Activated gamma-delta T cell (primary cell): ENCODE data around the gene SLC12A6.
"Not testable (repeated sequence)": the region's sequence is repeated elsewhere in the genome, so short reads cannot be mapped to it uniquely, and the experiment has no call there.

Experiments used
- DNase-seq: peaks from one replicate; lab custom pipeline; 2025; lab: John Stamatoyannopoulos, UW

The SLC12A6 gene

GRCh38 chr15:34357653-34358052, 20.1 kb upstream of the SLC12A6 start:
- no peak for DNase-seq

- DNase-seq: no peak
Observed at GRCh38 chr15:34355241-34355640, 17.7 kb upstream of the SLC12A6 start.

- DNase-seq: no peak
Observed at GRCh38 chr15:34354286-34354685, 16.7 kb upstream of the SLC12A6 start.

- DNase-seq: no peak
Observed at GRCh38 chr15:34353627-34354026, 16.0 kb upstream of the SLC12A6 start.

GRCh38 chr15:34352996-34353395, 15.4 kb upstream of the SLC12A6 start:
- DNase-seq: not testable (repeated sequence)

- DNase-seq: no peak
Observed at GRCh38 chr15:34349769-34350168, 12.2 kb upstream of the SLC12A6 start.

- no peak for DNase-seq
Observed at GRCh38 chr15:34348735-34349300, 11.2 kb upstream of the SLC12A6 start.

- DNase-seq: no peak
Observed at GRCh38 chr15:34347951-34348638, 10.5 kb upstream of the SLC12A6 start.

GRCh38 chr15:34342737-34343575, 5.4 kb upstream of the SLC12A6 start, which contains the start of the genes NOP10 and NUTM1:
TSS of gene NOP10 (minus strand) at chr15:34343136. CDS start at chr15:34343073, 63 bp downstream.
TSS of gene NUTM1 (plus strand) at chr15:34343315. CDS start at chr15:34343697, 382 bp downstream.
- DNase-seq: peak; percentile 57

GRCh38 chr15:34342213-34342736, 4.7 kb upstream of the SLC12A6 start:
- DNase-seq: not testable (repeated sequence)

- no peak for DNase-seq
Observed at GRCh38 chr15:34341381-34342212, 4.0 kb upstream of the SLC12A6 start.

- no peak for DNase-seq
Observed at GRCh38 chr15:34339946-34340345, 2.4 kb upstream of the SLC12A6 start.

GRCh38 chr15:34338347-34338746, 766 bp upstream of the SLC12A6 start:
- DNase-seq: no peak

GRCh38 chr15:34336991-34337556, 507 bp downstream of the SLC12A6 start:
- no peak for DNase-seq

GRCh38 chr15:34336231-34336990, 1.2 kb downstream of the SLC12A6 start:
- no peak for DNase-seq

GRCh38 chr15:34335176-34336032, 2.2 kb downstream of the SLC12A6 start:
- no peak for DNase-seq

- DNase-seq: no peak
Observed at GRCh38 chr15:34334672-34335071, 2.9 kb downstream of the SLC12A6 start.

GRCh38 chr15:34332553-34333120, 4.9 kb downstream of the SLC12A6 start:
- DNase-seq: no peak

GRCh38 chr15:34331809-34332208, 5.8 kb downstream of the SLC12A6 start:
- DNase-seq: no peak
